NK-92 treated with Interleukin-12 subunit alpha and Interleukin-12 subunit beta, amount 100 ng/mL, for 24 hours (cell line): Measurements from ENCODE around the gene SEPTIN5.
"Not testable (repeated sequence)": the region's sequence is repeated elsewhere in the genome, so short reads cannot be mapped to it uniquely, and the experiment has no call there.

ENCODE experiments used
- DNase-seq: peaks from one replicate; lab custom pipeline; 2025; lab: John Stamatoyannopoulos, UW

The SEPTIN5 gene

GRCh38 chr22:19720150-19720827 lies 6.0 kb downstream of the SEPTIN5 start:
- DNase-seq = no peak

DNA sequence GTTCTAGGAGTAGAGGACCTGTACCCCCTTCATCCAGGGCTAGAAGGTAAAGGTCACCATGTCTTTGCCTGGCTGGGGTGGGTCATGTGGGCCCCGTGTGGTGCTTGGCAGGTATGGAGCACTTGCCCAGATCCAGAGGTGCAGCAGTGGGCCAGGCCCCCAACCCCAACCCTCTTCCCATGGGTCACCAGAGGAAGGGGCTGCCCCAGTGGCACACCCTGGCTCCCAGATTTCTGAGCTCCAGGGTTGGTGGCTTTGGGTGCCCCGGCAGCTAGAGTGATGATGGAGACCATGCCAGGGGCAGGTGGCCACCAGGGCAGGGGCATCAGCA lies 6.7 kb downstream of the SEPTIN5 start:
- no peak for DNase-seq

DNA sequence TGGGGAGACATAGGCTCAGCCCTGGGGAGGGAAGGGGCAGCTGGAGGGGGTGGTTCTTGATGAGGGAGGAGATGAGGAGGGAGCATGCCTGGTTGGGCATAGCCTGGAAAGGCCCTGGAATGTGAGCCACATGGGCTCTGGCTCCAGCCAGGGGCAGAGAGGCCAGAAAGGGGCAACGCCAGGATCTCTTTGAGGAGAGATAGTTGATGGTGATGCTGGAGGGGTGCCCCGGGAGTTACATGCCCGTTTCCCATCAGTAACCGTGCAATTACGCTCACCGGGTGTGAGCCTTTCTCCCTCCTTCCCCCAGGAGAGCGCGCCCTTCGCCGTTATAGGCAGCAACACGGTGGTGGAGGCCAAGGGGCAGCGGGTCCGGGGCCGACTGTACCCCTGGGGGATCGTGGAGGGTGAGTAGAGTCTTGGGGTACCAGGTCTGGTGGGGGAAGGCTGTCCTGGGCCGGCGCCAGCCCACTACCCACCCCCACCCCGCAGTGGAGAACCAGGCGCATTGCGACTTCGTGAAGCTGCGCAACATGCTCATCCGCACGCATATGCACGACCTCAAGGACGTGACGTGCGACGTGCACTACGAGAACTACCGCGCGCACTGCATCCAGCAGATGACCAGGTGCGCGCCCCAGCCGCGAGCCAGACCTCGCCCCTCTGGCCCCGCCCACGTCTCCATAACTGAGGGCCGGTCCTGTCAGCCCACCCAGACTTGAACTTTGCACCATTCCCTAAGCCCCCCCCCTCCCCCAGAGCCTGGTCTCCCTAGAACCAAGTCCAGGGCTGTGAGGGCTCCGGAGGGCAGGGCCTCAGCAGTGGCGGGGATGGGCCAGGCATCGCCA lies 7.3 kb downstream of the SEPTIN5 start:
- no peak for DNase-seq

GRCh38 chr22:19722178-19722981 lies 8.1 kb downstream of the SEPTIN5 start:
- no peak for DNase-seq

- no peak for DNase-seq
These were observed 8.6 kb downstream of the SEPTIN5 start for GRCh38 chr22:19722982-19723231.

GRCh38 chr22:19723232-19723982 lies 9.1 kb downstream of the SEPTIN5 start, which contains the start of gene GP1BB:
Gene GP1BB (plus strand): TSS chr22:19723539. CDS start chr22:19723570, 31 bp downstream.
- no peak for DNase-seq

GRCh38 chr22:19723983-19724827 lies 9.9 kb downstream of the SEPTIN5 start:
- DNase-seq = no peak

GRCh38 chr22:19724927-19725661 lies 10.8 kb downstream of the SEPTIN5 start:
- no peak for DNase-seq

DNA sequence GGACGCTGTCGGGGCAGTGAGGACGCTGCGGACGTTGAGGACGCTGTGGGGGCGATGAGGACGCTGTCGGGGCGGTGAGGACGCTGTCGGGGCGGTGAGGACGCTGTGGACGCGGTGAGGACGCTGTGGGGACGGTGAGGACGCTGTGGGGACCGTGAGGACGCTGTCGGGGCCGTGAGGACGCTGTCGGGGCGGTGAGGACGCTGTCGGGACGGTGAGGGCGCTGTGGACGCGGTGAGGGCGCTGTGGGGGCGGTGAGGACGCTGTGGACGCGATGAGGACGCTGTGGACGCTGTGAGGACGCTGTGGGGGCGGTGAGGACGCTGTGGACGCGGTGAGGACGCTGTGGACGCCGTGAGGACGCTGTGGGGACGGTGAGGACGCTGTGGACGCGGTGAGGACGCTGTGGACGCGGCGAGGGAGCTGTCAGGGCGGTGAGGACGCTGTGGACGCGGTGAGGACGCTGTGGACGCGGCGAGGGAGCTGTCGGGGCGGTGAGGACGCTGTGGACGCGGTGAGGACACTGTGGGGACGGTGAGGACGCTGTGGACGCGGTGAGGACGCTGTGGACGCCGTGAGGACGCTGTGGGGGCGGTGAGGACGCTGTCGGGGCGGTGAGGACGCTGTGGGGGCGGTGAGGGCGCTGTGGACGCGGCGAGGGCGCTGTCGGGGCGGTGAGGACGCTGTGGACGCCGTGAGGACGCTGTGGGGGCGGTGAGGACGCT lies 11.9 kb downstream of the SEPTIN5 start:
- DNase-seq = not testable (repeated sequence)

- no peak for DNase-seq
These were observed 13.2 kb downstream of the SEPTIN5 start for GRCh38 chr22:19727310-19728150.

- DNase-seq = no peak
These were observed 14.0 kb downstream of the SEPTIN5 start for GRCh38 chr22:19728271-19728670.

- no peak for DNase-seq
These were observed 14.5 kb downstream of the SEPTIN5 start for GRCh38 chr22:19728836-19729235.

DNA sequence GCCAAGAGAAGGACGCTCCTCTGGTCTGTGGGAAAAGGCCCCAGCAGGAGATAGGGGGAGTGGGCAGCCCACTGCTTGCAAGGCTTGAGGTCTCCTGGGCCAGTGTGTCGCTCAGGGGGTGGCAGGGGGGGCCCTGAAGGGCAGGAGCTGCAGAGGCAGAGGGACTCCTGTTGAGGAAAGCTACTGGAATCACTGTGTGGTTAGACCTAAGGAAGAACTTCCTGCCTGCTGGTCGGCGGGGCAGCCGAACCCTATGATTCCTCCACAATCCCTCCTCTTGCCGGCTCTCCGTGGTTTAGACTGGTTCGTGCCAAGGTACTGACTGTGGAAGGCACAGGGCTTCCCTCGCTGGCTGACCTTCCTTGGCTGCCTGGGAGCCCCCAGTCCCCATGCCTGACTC lies 15.2 kb downstream of the SEPTIN5 start:
- no peak for DNase-seq

DNA sequence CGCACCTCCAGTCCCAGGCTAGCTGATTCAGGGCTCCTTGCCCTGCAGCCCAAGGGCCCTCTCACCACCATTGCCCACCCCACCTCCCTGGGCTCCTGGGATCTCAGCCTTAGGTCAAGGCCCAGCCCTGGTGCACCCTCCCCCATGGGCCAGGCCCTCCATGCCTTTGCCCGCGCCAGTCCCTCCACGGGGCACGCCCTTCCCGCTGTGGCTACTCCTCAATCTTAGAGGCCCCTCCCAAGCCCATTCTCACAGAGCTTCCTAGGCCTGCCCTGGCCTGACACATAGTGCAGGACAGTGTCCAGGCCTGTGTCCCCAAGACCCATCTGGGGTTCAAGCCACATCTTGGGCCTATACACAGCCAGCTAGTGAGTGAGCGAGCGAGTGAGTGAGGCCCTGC lies 15.9 kb downstream of the SEPTIN5 start:
- DNase-seq = no peak

DNA sequence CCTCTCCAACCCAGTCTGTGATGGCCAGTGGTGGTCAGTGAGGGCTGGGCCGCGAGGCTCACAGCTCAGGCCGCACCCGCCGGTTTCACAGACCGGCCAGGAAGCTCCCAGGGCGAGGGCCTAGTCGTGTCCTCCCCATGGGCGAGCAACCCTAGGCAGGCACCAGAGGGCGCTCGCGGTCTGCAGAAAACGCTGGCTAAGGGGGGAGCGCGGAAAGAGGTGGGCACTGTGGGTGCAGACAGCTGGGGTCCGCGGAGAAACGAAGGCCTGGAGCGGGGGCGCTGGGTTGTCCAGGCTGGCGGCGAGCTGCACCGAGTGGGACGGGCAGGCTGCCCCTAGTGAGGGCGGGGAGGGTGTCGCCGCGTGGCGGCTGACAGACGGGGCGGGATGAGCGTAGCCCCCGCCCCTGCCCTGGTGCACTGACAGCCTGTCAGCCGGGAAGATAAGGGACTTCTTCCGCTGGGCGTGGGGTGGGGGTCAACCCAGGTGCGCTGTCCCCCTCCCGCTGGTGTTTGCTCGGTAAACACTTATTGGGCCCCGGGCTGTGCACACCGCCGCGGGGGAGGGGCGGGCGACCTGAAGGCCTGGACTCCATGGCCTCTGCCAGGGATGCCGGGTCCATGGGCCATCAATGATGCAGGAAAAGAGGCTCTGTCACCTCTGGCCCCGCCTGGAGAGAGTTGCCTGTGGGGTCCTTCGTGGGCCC lies 16.5 kb downstream of the SEPTIN5 start:
- DNase-seq = peak; percentile 47

GRCh38 chr22:19731361-19732135 lies 17.2 kb downstream of the SEPTIN5 start:
- DNase-seq = no peak

DNA sequence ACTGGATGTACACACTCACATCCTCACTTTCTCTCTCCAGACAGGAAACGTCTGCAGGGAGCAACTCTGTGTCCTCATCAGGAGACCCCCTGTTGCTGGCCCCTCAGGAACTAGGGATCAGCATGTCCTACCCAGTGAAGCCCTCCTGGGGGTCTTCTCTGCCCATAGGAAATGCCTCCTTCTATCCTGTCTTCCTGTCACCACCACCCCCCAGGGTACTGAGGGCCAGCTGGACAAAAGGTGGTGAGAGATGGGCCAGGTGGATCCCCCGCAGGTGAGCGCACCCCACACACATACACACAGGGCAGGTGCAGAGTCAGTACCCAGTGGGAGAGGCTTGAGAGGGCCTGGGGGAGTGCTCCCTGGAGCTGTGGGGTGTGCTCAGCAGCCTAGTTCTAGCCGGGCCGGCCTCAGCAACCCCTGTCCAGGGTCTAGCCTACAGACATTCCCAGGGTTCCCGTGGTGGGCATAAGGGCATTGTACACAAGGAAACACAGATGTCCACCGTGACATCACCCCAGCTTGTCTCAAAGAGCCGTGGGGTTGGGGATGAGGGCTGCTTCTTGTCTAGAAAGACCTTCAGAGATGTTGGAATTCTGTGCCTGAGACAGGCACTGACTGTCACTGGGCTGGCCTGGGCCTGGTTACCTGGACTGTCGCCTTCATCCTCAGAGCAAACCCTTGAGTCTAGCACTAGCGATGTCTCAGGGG lies 18.3 kb downstream of the SEPTIN5 start:
- DNase-seq = no peak
